Measurements from ENCODE around the gene FBXL4.

DNA sequence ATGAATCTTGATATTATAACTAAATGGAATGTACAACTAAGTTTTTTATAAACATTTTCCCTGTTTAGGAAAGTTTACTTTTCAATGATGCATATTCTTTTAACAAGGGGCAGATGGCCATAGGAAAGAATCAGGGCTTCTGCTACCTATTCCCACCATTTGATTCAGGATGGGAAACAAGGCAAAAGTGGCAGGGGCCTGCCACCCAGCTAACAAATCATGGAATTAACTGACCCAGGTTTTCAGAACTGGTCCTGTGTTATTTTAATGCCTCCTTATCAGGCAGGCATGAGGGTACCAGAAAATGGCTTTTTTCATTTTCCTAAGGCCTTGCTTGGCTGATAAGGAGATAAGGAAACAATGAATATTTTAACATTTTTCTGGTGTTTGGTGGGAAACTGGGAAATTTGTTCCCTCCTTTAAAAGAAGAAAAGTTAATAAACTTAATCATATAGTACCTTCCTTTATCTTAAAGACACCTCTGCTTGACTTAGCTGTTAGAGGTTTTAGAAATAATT, 106.7 kb downstream of the FBXL4 start:
- TF ChIP-seq, protein P1, sequence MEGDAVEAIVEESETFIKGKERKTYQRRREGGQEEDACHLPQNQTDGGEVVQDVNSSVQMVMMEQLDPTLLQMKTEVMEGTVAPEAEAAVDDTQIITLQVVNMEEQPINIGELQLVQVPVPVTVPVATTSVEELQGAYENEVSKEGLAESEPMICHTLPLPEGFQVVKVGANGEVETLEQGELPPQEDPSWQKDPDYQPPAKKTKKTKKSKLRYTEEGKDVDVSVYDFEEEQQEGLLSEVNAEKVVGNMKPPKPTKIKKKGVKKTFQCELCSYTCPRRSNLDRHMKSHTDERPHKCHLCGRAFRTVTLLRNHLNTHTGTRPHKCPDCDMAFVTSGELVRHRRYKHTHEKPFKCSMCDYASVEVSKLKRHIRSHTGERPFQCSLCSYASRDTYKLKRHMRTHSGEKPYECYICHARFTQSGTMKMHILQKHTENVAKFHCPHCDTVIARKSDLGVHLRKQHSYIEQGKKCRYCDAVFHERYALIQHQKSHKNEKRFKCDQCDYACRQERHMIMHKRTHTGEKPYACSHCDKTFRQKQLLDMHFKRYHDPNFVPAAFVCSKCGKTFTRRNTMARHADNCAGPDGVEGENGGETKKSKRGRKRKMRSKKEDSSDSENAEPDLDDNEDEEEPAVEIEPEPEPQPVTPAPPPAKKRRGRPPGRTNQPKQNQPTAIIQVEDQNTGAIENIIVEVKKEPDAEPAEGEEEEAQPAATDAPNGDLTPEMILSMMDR (IDR thresholded peaks at IDR 0.05) = no peak
- no peak for TF ChIP-seq POLR2A (IDR thresholded peaks at IDR 0.05)
